HepG2 (cell line): ENCODE measurements around the gene CCNJL. TPM values are rescaled to one million over a fixed set of nuclear protein-coding genes. Genes with fewer than 3 reads are reported as not detected.

Source experiments
- ATAC-seq: fragments of 200-7000 bp; cut with Tn5 transposase; 3 replicates; pipeline ENCODE4 v1.9.1; 2020; ENCODE audit warnings: mild to moderate bottlenecking, moderate library complexity
- BruUV-seq: library from RNA; stranded (reverse); fragments of 400-500 nt; replicated peaks from 2 replicates; lab custom pipeline; 2021; lab: Mats Ljungman, UMichigan
- CTCF ChIA-PET: fragments of 300-600 bp; formaldehyde crosslinking; extraction: SDS; loops from one replicate; lab custom pipeline; 2021; ENCODE audit warnings: low total read pairs, inconsistent platforms, low intra/inter-chr PET ratio; lab: Yijun Ruan, JAX
- POLR2A ChIA-PET: fragments of 350-600 bp; sonication (Branson Sonifier 250); formaldehyde crosslinking; loops from one replicate; lab custom pipeline; 2020; ENCODE audit warnings: antibody characterized with exemption, inconsistent platforms; lab: Yijun Ruan, JAX
- DNase-seq: peaks from one replicate; pipeline ENCODE4 v3.0.0-alpha.2; 2015; ENCODE audit warnings: low spot score
- FAIRE-seq: peaks from 3 replicates; lab custom pipeline; 2011; peaks lifted over from hg19 to GRCh38; lab: Jason Lieb, UNC
- H2AFZ ChIP-seq: one replicate; pipeline ENCODE4 v1.6.1; 2011; ENCODE audit warnings: low read length, inconsistent platforms
- H3K27ac ChIP-seq: fragments of 300-600 bp; 3 replicates; pipeline ENCODE4 v1.8.0; 2011; ENCODE audit warnings: mixed run types, mild to moderate bottlenecking, mixed read lengths, low read length, inconsistent platforms; ENCODE audit not compliant: insufficient read depth; ENCODE audit errors: extremely low read length
- H3K27me3 ChIP-seq, 2 experiments: fragments of 200-600 bp in 1 of 2; 2 replicates in 1 of 2; 3 replicates in 1 of 2; pipeline versions ENCODE4 v1.6.0 to v1.8.0; 2011; ENCODE audit warnings: low read length in 2 of 2, mild to moderate bottlenecking in 2 of 2, moderate library complexity in 2 of 2, inconsistent platforms in 1 of 2; ENCODE audit not compliant: insufficient read depth in 2 of 2, control insufficient read depth in 1 of 2
- H3K36me3 ChIP-seq, 2 experiments: fragments of 200-600 bp in 1 of 2; replicated peaks in 1 of 2; 2 replicates in 1 of 2; 3 replicates in 1 of 2; pipeline versions ENCODE4 v1.5.1 to v1.8.0; 2011; ENCODE audit warnings: low read length in 2 of 2, inconsistent platforms in 1 of 2; ENCODE audit not compliant: insufficient read depth in 2 of 2, control insufficient read depth in 1 of 2
- H3K4me1 ChIP-seq: 2 replicates; pipeline ENCODE4 v1.5.1; 2012; ENCODE audit warnings: low read length, inconsistent platforms; ENCODE audit not compliant: insufficient read depth
- H3K4me2 ChIP-seq: 2 replicates; pipeline ENCODE4 v1.6.0; 2011; ENCODE audit warnings: low read depth, low read length, inconsistent platforms
- H3K4me3 ChIP-seq, 3 experiments: fragments of 200-600 bp in 1 of 3; sonication (generic), shearing (Covaris generic) in 1 of 3; replicated peaks in 1 of 3; 2 replicates each; pipeline ENCODE4 v1.5.1; 2011 to 2016; ENCODE audit warnings: low read length in 3 of 3, inconsistent platforms in 2 of 3, low read depth in 2 of 3, mild to moderate bottlenecking in 2 of 3, control low read depth in 1 of 3, mixed read lengths in 1 of 3; ENCODE audit not compliant: insufficient read depth in 1 of 3
- H3K79me2 ChIP-seq: one replicate; pipeline ENCODE4 v1.6.1; 2011; ENCODE audit warnings: low read length, inconsistent platforms; ENCODE audit not compliant: insufficient read depth
- H3K9ac ChIP-seq: 2 replicates; pipeline ENCODE4 v1.6.0; 2011; ENCODE audit warnings: mild to moderate bottlenecking, low read depth, low read length, inconsistent platforms; ENCODE audit not compliant: insufficient read depth
- H3K9me3 ChIP-seq: 2 replicates; pipeline ENCODE4 v1.5.1; 2012; ENCODE audit warnings: mild to moderate bottlenecking, low read length
- H4K20me1 ChIP-seq: 2 replicates; pipeline ENCODE4 v1.6.0; 2011; ENCODE audit warnings: inconsistent platforms, mild to moderate bottlenecking, low read length, moderate library complexity; ENCODE audit not compliant: insufficient read depth
- ATF2 ChIP-seq: sonication (generic); formaldehyde crosslinking; IDR thresholded peaks from 2 replicates; pipeline ENCODE4 v1.4.0; 2020; ENCODE audit warnings: missing genetic modification reagents
- SAP130 ChIP-seq: IDR thresholded peaks from 2 replicates; pipeline ENCODE4 v1.6.1; 2016; ENCODE audit warnings: low read depth
- SIN3A ChIP-seq: IDR thresholded peaks from 2 replicates; pipeline ENCODE4 v1.6.1; 2011; ENCODE audit warnings: low read depth, mild to moderate bottlenecking, control low read depth, low read length, borderline replicate concordance
- SRSF1 ChIP-seq: fragments of 200-400 bp; formaldehyde crosslinking; optimal IDR thresholded peaks from 2 replicates; pipeline ENCODE3; 2017; ENCODE audit warnings: mild to moderate bottlenecking, low read depth, low read length, moderate library complexity
- SRSF4 ChIP-seq: fragments of 200-400 bp; formaldehyde crosslinking; IDR thresholded peaks from one replicate; pipeline ENCODE4 v1.6.1; 2018; ENCODE audit warnings: mild to moderate bottlenecking, low read depth, low read length, moderate library complexity; ENCODE audit not compliant: poor library complexity, severe bottlenecking
- TARDBP ChIP-seq: sonication (generic); formaldehyde crosslinking; IDR thresholded peaks from 2 replicates; pipeline ENCODE4 v1.8.0; 2022; ENCODE audit warnings: mild to moderate bottlenecking, missing genetic modification reagents
- ZEB1 ChIP-seq: IDR thresholded peaks from 2 replicates; pipeline ENCODE4 v1.6.1; 2012; ENCODE audit warnings: mild to moderate bottlenecking, low read depth, inconsistent platforms; ENCODE audit not compliant: insufficient replicate concordance
- ZNF143 ChIP-seq: sonication (generic); formaldehyde crosslinking; IDR thresholded peaks from 2 replicates; pipeline ENCODE4 v1.4.0; 2020; ENCODE audit warnings: missing genetic modification reagents
- ZNF383 ChIP-seq: sonication (generic); formaldehyde crosslinking; IDR thresholded peaks from 2 replicates; pipeline ENCODE4 v1.4.0; 2020; ENCODE audit warnings: missing genetic modification reagents, mild to moderate bottlenecking, borderline replicate concordance
- ZNF549 ChIP-seq: sonication (generic); formaldehyde crosslinking; IDR thresholded peaks from 2 replicates; pipeline ENCODE4 v1.5.0; 2020; ENCODE audit warnings: missing genetic modification reagents
- ZNF550 ChIP-seq: sonication (generic); formaldehyde crosslinking; IDR thresholded peaks from 2 replicates; pipeline ENCODE4 v1.4.0; 2020; ENCODE audit warnings: mild to moderate bottlenecking, missing genetic modification reagents, borderline replicate concordance
- ZNF780A ChIP-seq: sonication (generic); formaldehyde crosslinking; IDR thresholded peaks from 2 replicates; pipeline ENCODE4 v1.8.0; 2022; ENCODE audit warnings: mild to moderate bottlenecking, missing genetic modification reagents, moderate library complexity
- WGBS: methylation state at CpG from one replicate; pipeline ENCODE4 v1.1.6; 2017; ENCODE audit warnings: low lambda C conversion rate; 5-methylcytosine and 5-hydroxymethylcytosine counted together
- in situ Hi-C: cut with HindIII; loops from 2 replicates; pipeline ENCODE4 v1.10.0; 2017; ENCODE audit warnings: low pct_unique_long_range_greater_than_20kb; ENCODE audit not compliant: extremely low pct_ligation_motif_present
- intact Hi-C: fragments of 100-400 bp; cut with micrococcal nuclease; formaldehyde crosslinking; loops from one replicate; pipeline ENCODE4 v1.10.0; 2022; ENCODE audit not compliant: unreplicated experiment
- polyA plus RNA-seq, 8 experiments: library from polyadenylated mRNA; depleted of rRNA in 3 of 8; stranded (reverse) in 7 of 8; unstranded in 1 of 8; fragments of >200 nt; fragmentation: Illumina TruSeq in 4 of 8; extraction: Trizol in 4 of 8; gene quantifications; 2 replicates each; pipeline versions ENCODE4 v1.2.1 to v1.2.3, GENCODE V29; 2011 to 2016; ENCODE audit warnings: low read depth in 4 of 8, missing spikeins in 1 of 8, mixed read lengths in 1 of 8; ENCODE audit not compliant: insufficient read depth in 1 of 8
- total RNA-seq, 5 experiments: library from RNA; depleted of rRNA; stranded (reverse); fragments of >200 nt; fragmentation: Illumina TruSeq; extraction: Trizol; gene quantifications; 2 replicates each; pipeline ENCODE4 v1.2.3, GENCODE V29; 2016; ENCODE audit warnings: low read depth in 1 of 5
- TF ChIP-seq, protein P1 (sequence below): sonication (generic); formaldehyde crosslinking; IDR thresholded peaks from 2 replicates; pipeline ENCODE4 v1.9.0; 2021; ENCODE audit warnings: mild to moderate bottlenecking, missing genetic modification reagents

Gene CCNJL
- total and polyA plus RNA-seq, 2 of the 13 experiments (the other 11 are each of a cell fraction or from before 2014, with no cell fraction given): 1.6 to 4.4 TPM

- TF ChIP-seq ZNF383: no peak
- TF ChIP-seq ZNF143: no peak
- no peak for TF ChIP-seq SRSF1
Observed at GRCh38 chr5:160230686-160231527, 81.5 kb downstream of the CCNJL start (continued).

- DNase-seq (no peak), ATAC-seq (no peak; the same call in 2 of the 3 replicates), FAIRE-seq (no peak)
- in situ Hi-C loops (no loop called here), intact Hi-C loops (no loop called here)
- CTCF ChIA-PET: no interaction called here
- Histone ChIP-seq H3K4me1 (no peaks in the 10 kb centered on the region), H3K36me3 (no peaks in the 10 kb centered on the region), H3K9me3 (no peaks in the 10 kb centered on the region), H3K4me2 (no peak within 1 kb of the TSS), H3K79me2 (no peaks in the 10 kb centered on the region), H3K27me3 (no peaks in the 10 kb centered on the region; a peak in 1 of 5 replicates), H3K4me3 (no peak within 1 kb of the TSS), H3K9ac (no peak within 1 kb of the TSS), H2AFZ (no peak within 1 kb of the TSS), H3K27ac (no peak within 1 kb of the TSS), H4K20me1 (no peaks in the 10 kb centered on the region)
- BruUV-seq: no TSS peak
- WGBS: 20% methylated on average over 5 of the region's 7 CpGs
- POLR2A ChIA-PET: no interaction called here
- TF ChIP-seq SAP130: no peak
- TF ChIP-seq, protein P1, sequence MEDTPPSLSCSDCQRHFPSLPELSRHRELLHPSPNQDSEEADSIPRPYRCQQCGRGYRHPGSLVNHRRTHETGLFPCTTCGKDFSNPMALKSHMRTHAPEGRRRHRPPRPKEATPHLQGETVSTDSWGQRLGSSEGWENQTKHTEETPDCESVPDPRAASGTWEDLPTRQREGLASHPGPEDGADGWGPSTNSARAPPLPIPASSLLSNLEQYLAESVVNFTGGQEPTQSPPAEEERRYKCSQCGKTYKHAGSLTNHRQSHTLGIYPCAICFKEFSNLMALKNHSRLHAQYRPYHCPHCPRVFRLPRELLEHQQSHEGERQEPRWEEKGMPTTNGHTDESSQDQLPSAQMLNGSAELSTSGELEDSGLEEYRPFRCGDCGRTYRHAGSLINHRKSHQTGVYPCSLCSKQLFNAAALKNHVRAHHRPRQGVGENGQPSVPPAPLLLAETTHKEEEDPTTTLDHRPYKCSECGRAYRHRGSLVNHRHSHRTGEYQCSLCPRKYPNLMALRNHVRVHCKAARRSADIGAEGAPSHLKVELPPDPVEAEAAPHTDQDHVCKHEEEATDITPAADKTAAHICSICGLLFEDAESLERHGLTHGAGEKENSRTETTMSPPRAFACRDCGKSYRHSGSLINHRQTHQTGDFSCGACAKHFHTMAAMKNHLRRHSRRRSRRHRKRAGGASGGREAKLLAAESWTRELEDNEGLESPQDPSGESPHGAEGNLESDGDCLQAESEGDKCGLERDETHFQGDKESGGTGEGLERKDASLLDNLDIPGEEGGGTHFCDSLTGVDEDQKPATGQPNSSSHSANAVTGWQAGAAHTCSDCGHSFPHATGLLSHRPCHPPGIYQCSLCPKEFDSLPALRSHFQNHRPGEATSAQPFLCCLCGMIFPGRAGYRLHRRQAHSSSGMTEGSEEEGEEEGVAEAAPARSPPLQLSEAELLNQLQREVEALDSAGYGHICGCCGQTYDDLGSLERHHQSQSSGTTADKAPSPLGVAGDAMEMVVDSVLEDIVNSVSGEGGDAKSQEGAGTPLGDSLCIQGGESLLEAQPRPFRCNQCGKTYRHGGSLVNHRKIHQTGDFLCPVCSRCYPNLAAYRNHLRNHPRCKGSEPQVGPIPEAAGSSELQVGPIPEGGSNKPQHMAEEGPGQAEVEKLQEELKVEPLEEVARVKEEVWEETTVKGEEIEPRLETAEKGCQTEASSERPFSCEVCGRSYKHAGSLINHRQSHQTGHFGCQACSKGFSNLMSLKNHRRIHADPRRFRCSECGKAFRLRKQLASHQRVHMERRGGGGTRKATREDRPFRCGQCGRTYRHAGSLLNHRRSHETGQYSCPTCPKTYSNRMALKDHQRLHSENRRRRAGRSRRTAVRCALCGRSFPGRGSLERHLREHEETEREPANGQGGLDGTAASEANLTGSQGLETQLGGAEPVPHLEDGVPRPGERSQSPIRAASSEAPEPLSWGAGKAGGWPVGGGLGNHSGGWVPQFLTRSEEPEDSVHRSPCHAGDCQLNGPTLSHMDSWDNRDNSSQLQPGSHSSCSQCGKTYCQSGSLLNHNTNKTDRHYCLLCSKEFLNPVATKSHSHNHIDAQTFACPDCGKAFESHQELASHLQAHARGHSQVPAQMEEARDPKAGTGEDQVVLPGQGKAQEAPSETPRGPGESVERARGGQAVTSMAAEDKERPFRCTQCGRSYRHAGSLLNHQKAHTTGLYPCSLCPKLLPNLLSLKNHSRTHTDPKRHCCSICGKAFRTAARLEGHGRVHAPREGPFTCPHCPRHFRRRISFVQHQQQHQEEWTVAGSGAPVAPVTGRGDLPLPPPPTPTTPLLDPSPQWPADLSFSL (CRISPR knock-in tag): no peak
- TF ChIP-seq ZEB1: no peak
- no peak for TF ChIP-seq ZNF780A (CRISPR knock-in tag)
- TF ChIP-seq SIN3A: no peak
- no peak for TF ChIP-seq ATF2
- no peak for TF ChIP-seq TARDBP (CRISPR knock-in tag)
- no peak for TF ChIP-seq SRSF4
- TF ChIP-seq ZNF549 (CRISPR knock-in tag): no peak
- no peak for TF ChIP-seq ZNF550 (CRISPR knock-in tag)
Observed at GRCh38 chr5:160229190-160229742, 83.1 kb downstream of the CCNJL start, which contains the start of gene FABP6. Gene FABP6, plus strand, starts transcription at chr5:160229506. Its CDS starts 52 bp downstream, at chr5:160229558.
